ENCODE data around the gene ABCA4.
"Not testable (repeated sequence)": the region's sequence is repeated elsewhere in the genome, so short reads cannot be mapped to it uniquely, and the experiment has no call there.

ABCA4 gene

DNA sequence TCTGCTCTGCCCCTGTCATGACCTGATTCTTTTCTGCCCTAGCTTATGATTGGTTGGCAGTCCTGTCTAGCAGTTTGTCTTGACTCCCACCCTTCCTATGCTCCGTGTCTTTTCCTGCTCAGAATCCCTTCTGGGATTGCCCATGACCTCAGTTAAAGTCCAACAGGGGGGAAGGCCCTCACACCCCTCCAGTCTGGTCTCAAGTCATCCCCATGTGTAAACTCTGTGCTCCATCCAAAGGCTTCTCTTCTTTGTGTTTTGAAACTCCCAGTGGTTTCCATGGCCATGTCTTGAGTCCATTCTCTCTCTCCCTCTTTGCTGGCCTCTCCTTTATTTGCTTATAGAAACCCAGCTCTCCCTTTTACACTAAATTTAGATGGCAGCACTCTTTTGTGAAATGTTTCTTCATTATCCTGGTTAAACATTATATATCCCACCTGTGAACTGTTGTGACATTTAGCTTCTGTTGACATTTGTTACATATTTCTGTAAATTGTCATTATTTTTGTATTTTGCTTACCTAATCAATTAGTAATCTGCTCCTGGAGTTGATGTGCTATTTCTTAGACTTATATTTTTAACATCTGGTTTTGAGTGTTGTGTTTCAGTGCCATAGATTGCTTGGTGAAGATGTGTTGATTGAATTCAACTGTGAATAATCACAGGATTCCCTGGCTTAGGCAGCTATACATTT is 162.8 kb downstream of the ABCA4 start:
- H3K4me3 ChIP-seq (ENCODE audit: low read length) = no peak overlapping the region
- no peak for DNase-seq (ENCODE audit: low read depth)
- TF ChIP-seq, protein P1, sequence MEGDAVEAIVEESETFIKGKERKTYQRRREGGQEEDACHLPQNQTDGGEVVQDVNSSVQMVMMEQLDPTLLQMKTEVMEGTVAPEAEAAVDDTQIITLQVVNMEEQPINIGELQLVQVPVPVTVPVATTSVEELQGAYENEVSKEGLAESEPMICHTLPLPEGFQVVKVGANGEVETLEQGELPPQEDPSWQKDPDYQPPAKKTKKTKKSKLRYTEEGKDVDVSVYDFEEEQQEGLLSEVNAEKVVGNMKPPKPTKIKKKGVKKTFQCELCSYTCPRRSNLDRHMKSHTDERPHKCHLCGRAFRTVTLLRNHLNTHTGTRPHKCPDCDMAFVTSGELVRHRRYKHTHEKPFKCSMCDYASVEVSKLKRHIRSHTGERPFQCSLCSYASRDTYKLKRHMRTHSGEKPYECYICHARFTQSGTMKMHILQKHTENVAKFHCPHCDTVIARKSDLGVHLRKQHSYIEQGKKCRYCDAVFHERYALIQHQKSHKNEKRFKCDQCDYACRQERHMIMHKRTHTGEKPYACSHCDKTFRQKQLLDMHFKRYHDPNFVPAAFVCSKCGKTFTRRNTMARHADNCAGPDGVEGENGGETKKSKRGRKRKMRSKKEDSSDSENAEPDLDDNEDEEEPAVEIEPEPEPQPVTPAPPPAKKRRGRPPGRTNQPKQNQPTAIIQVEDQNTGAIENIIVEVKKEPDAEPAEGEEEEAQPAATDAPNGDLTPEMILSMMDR (conservative IDR thresholded peaks at IDR 0.05; ENCODE audit: low read depth, low read length) = no peak

DNA sequence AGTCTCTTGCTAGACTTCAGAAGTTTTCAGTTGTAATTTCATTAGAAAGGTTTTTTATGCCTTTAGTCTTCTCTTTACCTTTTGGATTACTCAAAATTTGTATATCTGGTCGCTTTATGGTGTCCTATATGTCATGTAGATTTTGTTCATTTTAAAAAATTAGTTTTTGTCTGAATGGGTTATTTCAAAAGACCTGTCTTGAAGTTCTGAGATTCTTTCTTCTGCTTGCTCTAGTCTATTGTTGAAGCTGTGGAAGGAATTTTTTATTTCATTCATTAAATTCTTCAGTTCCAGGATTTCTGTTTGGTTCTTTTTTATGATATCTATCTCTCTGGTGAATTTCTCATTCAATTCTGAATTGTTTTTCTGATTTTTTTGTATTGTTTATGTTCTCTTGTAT is 165.2 kb downstream of the ABCA4 start:
- TF ChIP-seq, protein P1 (conservative IDR thresholded peaks at IDR 0.05; ENCODE audit: low read depth, low read length) = no peak
- no peak for DNase-seq (ENCODE audit: low read depth)
- no peak overlapping the region for H3K4me3 ChIP-seq (ENCODE audit: low read length)

DNA sequence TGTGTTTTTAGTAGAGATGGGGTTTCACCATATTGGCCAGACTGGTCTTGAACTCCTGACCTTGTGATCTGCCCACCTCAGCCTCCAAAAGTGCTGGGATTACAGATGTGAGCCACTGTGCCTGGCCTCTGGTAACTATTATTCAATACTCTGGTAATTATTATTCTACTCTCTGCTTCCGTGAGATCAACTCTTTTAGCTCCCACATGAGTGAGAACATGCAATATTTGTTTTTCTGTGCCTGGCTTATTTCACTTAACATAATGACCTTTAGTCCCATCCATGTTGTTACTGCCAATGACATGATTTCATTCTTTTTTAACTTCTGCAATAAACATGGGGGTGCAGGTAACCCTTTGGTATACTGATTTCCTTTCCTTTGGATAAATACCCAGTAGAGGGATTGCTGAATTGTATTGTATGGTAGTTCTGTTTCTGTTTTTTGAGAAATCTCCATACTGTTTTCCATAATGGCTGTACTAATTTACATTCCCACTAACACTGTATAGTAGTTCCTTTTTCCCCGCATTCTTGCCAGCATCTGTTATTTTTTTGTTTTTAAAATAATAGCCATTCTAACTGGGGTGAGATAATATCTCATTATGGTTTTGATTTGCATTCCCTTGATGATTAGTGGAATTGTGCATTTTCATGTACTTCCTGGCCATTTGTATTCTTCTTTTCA is 173.8 kb downstream of the ABCA4 start:
- DNase-seq (ENCODE audit: low read depth) = not testable (repeated sequence)

More for the DNA sequence above, 173.8 kb downstream of the ABCA4 start:
- H3K4me3 ChIP-seq (ENCODE audit: low read length) = not testable (repeated sequence)

All from retinal pigment epithelial cell (primary cell).